HepG2 (cell line): ENCODE data around the gene SLC23A2. TPM values are rescaled to one million over a fixed set of nuclear protein-coding genes. Genes with fewer than 3 reads are reported as not detected.

Experiments used
- CREB3 ChIP-seq: sonication (generic); formaldehyde crosslinking; IDR thresholded peaks from 2 replicates; pipeline ENCODE4 v1.5.0; 2020; ENCODE audit warnings: missing genetic modification reagents
- GATA4 ChIP-seq: sonication (generic); IDR thresholded peaks from 2 replicates; pipeline ENCODE4 v1.6.1; 2016; ENCODE audit warnings: antibody characterized with exemption, low read depth, borderline replicate concordance
- GATAD1 ChIP-seq: IDR thresholded peaks from 2 replicates; pipeline ENCODE4 v1.6.1; 2016; ENCODE audit warnings: missing genetic modification reagents, missing compliant biosample characterization
- HOXA3 ChIP-seq: sonication (generic); formaldehyde crosslinking; IDR thresholded peaks from 2 replicates; pipeline ENCODE4 v1.5.0; 2020; ENCODE audit warnings: missing genetic modification reagents
- MTA3 ChIP-seq: sonication (generic); formaldehyde crosslinking; IDR thresholded peaks from 2 replicates; pipeline ENCODE4 v1.4.0; 2020; ENCODE audit warnings: missing genetic modification reagents
- MYNN ChIP-seq: sonication (generic); formaldehyde crosslinking; IDR thresholded peaks from 2 replicates; pipeline ENCODE4 v1.4.0; 2020; ENCODE audit warnings: mild to moderate bottlenecking, low read depth, missing genetic modification reagents
- NFIC ChIP-seq: IDR thresholded peaks from 2 replicates; pipeline ENCODE4 v1.6.1; 2012; ENCODE audit warnings: mild to moderate bottlenecking, low read length, inconsistent platforms
- PAWR ChIP-seq: sonication (generic); formaldehyde crosslinking; IDR thresholded peaks from 2 replicates; pipeline ENCODE4 v1.4.0; 2020; ENCODE audit warnings: missing genetic modification reagents, mild to moderate bottlenecking, borderline replicate concordance
- PBX3 ChIP-seq: sonication (generic); formaldehyde crosslinking; IDR thresholded peaks from 2 replicates; pipeline ENCODE4 v1.8.1; 2023; ENCODE audit warnings: missing genetic modification reagents, inconsistent platforms, borderline replicate concordance
- RFX5 ChIP-seq: IDR thresholded peaks from 2 replicates; pipeline ENCODE4 v1.6.1; 2011; ENCODE audit warnings: low read depth, low read length, improper control_type of control experiment
- ZFP41 ChIP-seq: sonication (generic); formaldehyde crosslinking; IDR thresholded peaks from 2 replicates; pipeline ENCODE4 v1.4.0; 2020; ENCODE audit warnings: mild to moderate bottlenecking, missing genetic modification reagents, borderline replicate concordance
- ZFP82 ChIP-seq: sonication (generic); formaldehyde crosslinking; IDR thresholded peaks from 2 replicates; pipeline ENCODE4 v1.5.1; 2020; ENCODE audit warnings: mild to moderate bottlenecking, missing genetic modification reagents, borderline replicate concordance
- ZMYM4 ChIP-seq: sonication (generic); formaldehyde crosslinking; IDR thresholded peaks from 2 replicates; pipeline ENCODE4 v1.8.1; 2023; ENCODE audit warnings: mild to moderate bottlenecking, missing genetic modification reagents
- ZNF138 ChIP-seq: sonication (generic); formaldehyde crosslinking; IDR thresholded peaks from 2 replicates; pipeline ENCODE4 v1.5.0; 2020; ENCODE audit warnings: mild to moderate bottlenecking, low read depth, missing genetic modification reagents
- ZNF33B ChIP-seq: sonication (generic); formaldehyde crosslinking; IDR thresholded peaks from 2 replicates; pipeline ENCODE4 v1.5.1; 2020; ENCODE audit warnings: mild to moderate bottlenecking, missing genetic modification reagents
- ZNF414 ChIP-seq: sonication (generic); formaldehyde crosslinking; IDR thresholded peaks from 2 replicates; pipeline ENCODE4 v1.5.0; 2020; ENCODE audit warnings: missing genetic modification reagents
- ZNF441 ChIP-seq: sonication (generic); formaldehyde crosslinking; IDR thresholded peaks from 2 replicates; pipeline ENCODE4 v1.7.0; 2021; ENCODE audit warnings: missing genetic modification reagents, borderline replicate concordance
- ZNF619 ChIP-seq: sonication (generic); formaldehyde crosslinking; IDR thresholded peaks from 2 replicates; pipeline ENCODE4 v1.4.0; 2020; ENCODE audit warnings: mild to moderate bottlenecking, missing genetic modification reagents
- ZNF644 ChIP-seq: IDR thresholded peaks from 2 replicates; pipeline ENCODE4 v1.6.1; 2016; ENCODE audit warnings: low read depth
- ZNF7 ChIP-seq: IDR thresholded peaks from 2 replicates; pipeline ENCODE4 v1.6.1; 2016; ENCODE audit warnings: missing biosample characterization, missing genetic modification reagents
- ZNF766 ChIP-seq: sonication (generic); formaldehyde crosslinking; IDR thresholded peaks from 2 replicates; pipeline ENCODE4 v1.5.0; 2020; ENCODE audit warnings: missing genetic modification reagents, borderline replicate concordance
- ZNF776 ChIP-seq: sonication (generic); formaldehyde crosslinking; IDR thresholded peaks from 2 replicates; pipeline ENCODE4 v1.4.0; 2020; ENCODE audit warnings: mild to moderate bottlenecking, missing genetic modification reagents
- ZSCAN25 ChIP-seq: sonication (generic); formaldehyde crosslinking; IDR thresholded peaks from 2 replicates; pipeline ENCODE4 v1.8.0; 2022; ENCODE audit warnings: mild to moderate bottlenecking, missing genetic modification reagents
- polyA plus RNA-seq, 8 experiments: library from polyadenylated mRNA; depleted of rRNA in 3 of 8; stranded (reverse) in 7 of 8; unstranded in 1 of 8; fragments of >200 nt; fragmentation: Illumina TruSeq in 4 of 8; extraction: Trizol in 4 of 8; gene quantifications; 2 replicates each; pipeline versions ENCODE4 v1.2.1 to v1.2.3, GENCODE V29; 2011 to 2016; ENCODE audit warnings: low read depth in 4 of 8, missing spikeins in 1 of 8, mixed read lengths in 1 of 8; ENCODE audit not compliant: insufficient read depth in 1 of 8
- total RNA-seq, 5 experiments: library from RNA; depleted of rRNA; stranded (reverse); fragments of >200 nt; fragmentation: Illumina TruSeq; extraction: Trizol; gene quantifications; 2 replicates each; pipeline ENCODE4 v1.2.3, GENCODE V29; 2016; ENCODE audit warnings: low read depth in 1 of 5
- TF ChIP-seq, protein P1 (sequence below): sonication (generic); formaldehyde crosslinking; IDR thresholded peaks from 2 replicates; pipeline ENCODE4 v1.8.0; 2022; ENCODE audit warnings: mild to moderate bottlenecking, missing genetic modification reagents; ENCODE audit not compliant: insufficient replicate concordance

Gene SLC23A2
- total and polyA plus RNA-seq, 2 of the 13 experiments (the other 11 are each of a cell fraction or from before 2014, with no cell fraction given): 42.2 to 51.2 TPM

- TF ChIP-seq ZFP82 (CRISPR knock-in tag): no peak
- TF ChIP-seq GATAD1 (CRISPR knock-in tag): peak; percentile 57; the same call in 1 of the 2 replicates
- peak; percentile 74; the same call in 1 of the 2 replicates for TF ChIP-seq CREB3 (CRISPR knock-in tag)
- no peak for TF ChIP-seq PAWR
- no peak for TF ChIP-seq MYNN (CRISPR knock-in tag)
- TF ChIP-seq PBX3: no peak
- peak; percentile 74; the same call in 1 of the 2 replicates for TF ChIP-seq ZNF766 (CRISPR knock-in tag)
- 0 out of 2 replicates have a peak, but pooled peaks have one; percentile 46 for TF ChIP-seq ZNF138 (CRISPR knock-in tag)
- no peak for TF ChIP-seq MTA3 (CRISPR knock-in tag)
- TF ChIP-seq, protein P1, sequence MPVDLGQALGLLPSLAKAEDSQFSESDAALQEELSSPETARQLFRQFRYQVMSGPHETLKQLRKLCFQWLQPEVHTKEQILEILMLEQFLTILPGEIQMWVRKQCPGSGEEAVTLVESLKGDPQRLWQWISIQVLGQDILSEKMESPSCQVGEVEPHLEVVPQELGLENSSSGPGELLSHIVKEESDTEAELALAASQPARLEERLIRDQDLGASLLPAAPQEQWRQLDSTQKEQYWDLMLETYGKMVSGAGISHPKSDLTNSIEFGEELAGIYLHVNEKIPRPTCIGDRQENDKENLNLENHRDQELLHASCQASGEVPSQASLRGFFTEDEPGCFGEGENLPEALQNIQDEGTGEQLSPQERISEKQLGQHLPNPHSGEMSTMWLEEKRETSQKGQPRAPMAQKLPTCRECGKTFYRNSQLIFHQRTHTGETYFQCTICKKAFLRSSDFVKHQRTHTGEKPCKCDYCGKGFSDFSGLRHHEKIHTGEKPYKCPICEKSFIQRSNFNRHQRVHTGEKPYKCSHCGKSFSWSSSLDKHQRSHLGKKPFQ: peak; percentile 62
- no peak for TF ChIP-seq ZNF776 (CRISPR knock-in tag)
- TF ChIP-seq ZNF441 (CRISPR knock-in tag): peak; percentile 69; the same call in 1 of the 2 replicates
- no peak for TF ChIP-seq NFIC
- TF ChIP-seq ZNF7 (CRISPR knock-in tag): no peak
- peak; percentile 76 for TF ChIP-seq ZMYM4
- TF ChIP-seq ZNF644: no peak
- no peak for TF ChIP-seq ZNF33B
- TF ChIP-seq ZNF619: 0 out of 2 replicates have a peak, but pooled peaks have one; percentile 50
- TF ChIP-seq ZSCAN25 (CRISPR knock-in tag): no peak; the same call in 1 of the 2 replicates
- TF ChIP-seq GATA4: no peak
- TF ChIP-seq RFX5: no peak
- peak; percentile 65 for TF ChIP-seq HOXA3 (CRISPR knock-in tag)
- peak; percentile 77; the same call in 1 of the 2 replicates for TF ChIP-seq ZNF414
- TF ChIP-seq ZFP41 (CRISPR knock-in tag): no peak
Measured at GRCh38 chr20:5000263-5001173, 792 bp downstream of the SLC23A2 start (continued).
